Upper lobe of right lung (tissue), 1 donor: ENCODE measurements around the gene PTCRA. TPM values are rescaled to one million over a fixed set of nuclear protein-coding genes. Genes with fewer than 3 reads are reported as not detected.

Experiments used
- ATAC-seq: fragments of 200-7000 bp; cut with Tn5 transposase; one replicate; pipeline ENCODE4 v1.9.1; 2020; ENCODE audit warnings: mild to moderate bottlenecking, moderate library complexity
- DNase-seq: peaks from one replicate; pipeline ENCODE4 v3.0.0-alpha.2; 2020
- H3K27ac ChIP-seq: fragments of 200-600 bp; one replicate; pipeline ENCODE4 v1.8.0; 2022
- H3K27me3 ChIP-seq: fragments of 200-600 bp; one replicate; pipeline ENCODE4 v1.8.0; 2022; ENCODE audit warnings: mild to moderate bottlenecking
- H3K36me3 ChIP-seq: fragments of 200-600 bp; one replicate; pipeline ENCODE4 v1.8.0; 2022
- H3K4me1 ChIP-seq: fragments of 200-600 bp; one replicate; pipeline ENCODE4 v1.8.0; 2022
- H3K4me3 ChIP-seq: fragments of 200-600 bp; one replicate; pipeline ENCODE4 v1.8.0; 2022; ENCODE audit warnings: mild to moderate bottlenecking
- H3K9me3 ChIP-seq: fragments of 200-600 bp; one replicate; pipeline ENCODE4 v1.8.0; 2022
- CTCF ChIP-seq: fragments of 200-600 bp; IDR thresholded peaks from one replicate; pipeline ENCODE4 v1.8.0; 2022; ENCODE audit warnings: antibody characterized with exemption
- intact Hi-C: fragments of 100-400 bp; cut with DNase I; formaldehyde crosslinking; loops from one replicate; pipeline ENCODE4 v1.11.0; 2022
- total RNA-seq: library from RNA; stranded (reverse); fragmentation: NEBNext Ultra II Directional; extraction: Animal tissue kit (Norgen Biotek cat#: 25700); gene quantifications from one replicate; pipeline ENCODE4 v1.2.1, GENCODE V29; 2021
- donor health status: DM: no; HTN: yes; CAD: no; lungs with severe emphysema.

Gene PTCRA
- total RNA-seq, 1 donor from 2014 or later: 5.0 TPM

DNA sequence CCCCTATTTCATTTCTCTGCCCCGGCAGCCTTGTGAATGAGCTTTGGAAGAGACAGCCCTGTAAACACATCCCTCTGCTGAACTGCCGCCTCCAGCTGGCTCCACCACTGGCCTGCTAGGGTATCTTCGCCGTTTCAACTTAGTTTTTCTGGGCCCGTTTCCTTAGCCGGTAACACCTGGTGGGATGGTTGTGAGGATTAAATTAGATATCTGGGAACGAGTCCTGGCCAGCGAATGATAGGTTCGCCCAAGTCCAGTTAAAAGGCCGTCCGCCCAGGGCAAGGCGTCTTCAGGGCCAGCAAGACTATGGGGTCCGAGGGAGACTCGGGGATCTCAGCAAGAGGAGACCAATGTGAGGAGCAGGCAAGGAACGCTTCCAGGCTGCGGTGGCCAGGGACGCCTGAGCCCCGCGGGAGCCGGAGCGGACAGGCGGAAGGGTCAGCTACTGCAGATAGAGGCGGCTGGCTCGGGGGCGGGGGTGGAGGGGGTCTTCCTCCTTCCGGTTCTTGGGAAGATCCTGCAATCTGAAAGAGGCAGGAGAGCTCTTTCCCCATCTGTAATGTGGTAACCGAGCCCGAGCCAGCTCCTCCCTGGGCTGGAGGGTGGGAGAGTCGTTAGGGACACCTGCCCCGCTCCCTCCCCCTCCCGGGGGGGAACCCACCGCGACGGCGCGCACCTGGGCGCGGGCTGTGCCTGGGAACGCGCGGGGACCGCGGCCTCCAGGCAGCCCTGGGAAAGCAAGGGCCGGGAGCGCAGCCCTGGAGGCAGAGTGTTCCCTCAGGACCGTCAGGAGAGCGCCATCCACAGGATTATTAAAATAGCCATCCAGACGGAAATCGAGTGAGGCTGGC, 4.5 kb upstream of the PTCRA start:
- H3K27ac ChIP-seq: no peak overlapping the region
- intact Hi-C loops: no loop called here
- no peaks in the 10 kb centered on the region for H3K9me3 ChIP-seq
- H3K36me3 ChIP-seq: no peaks in the 10 kb centered on the region
- ATAC-seq (peak; percentile 35), DNase-seq (no peak)
- peak overlapping the region; percentile 33 for H3K4me3 ChIP-seq
- H3K4me1 ChIP-seq: no peaks in the 10 kb centered on the region
- TF ChIP-seq CTCF: no peak
- no peaks in the 10 kb centered on the region for H3K27me3 ChIP-seq

GRCh38 chr6:42914546-42914945, 1.3 kb upstream of the PTCRA start:
- ATAC-seq: no peak
- Histone ChIP-seq H3K27ac (no peak overlapping the region), H3K36me3 (no peaks in the 10 kb centered on the region), H3K27me3 (no peaks in the 10 kb centered on the region), H3K4me1 (no peaks in the 10 kb centered on the region), H3K9me3 (no peaks in the 10 kb centered on the region), H3K4me3 (no peak overlapping the region)
- intact Hi-C loops: no loop called here
- no peak for DNase-seq
- no peak for TF ChIP-seq CTCF

DNA sequence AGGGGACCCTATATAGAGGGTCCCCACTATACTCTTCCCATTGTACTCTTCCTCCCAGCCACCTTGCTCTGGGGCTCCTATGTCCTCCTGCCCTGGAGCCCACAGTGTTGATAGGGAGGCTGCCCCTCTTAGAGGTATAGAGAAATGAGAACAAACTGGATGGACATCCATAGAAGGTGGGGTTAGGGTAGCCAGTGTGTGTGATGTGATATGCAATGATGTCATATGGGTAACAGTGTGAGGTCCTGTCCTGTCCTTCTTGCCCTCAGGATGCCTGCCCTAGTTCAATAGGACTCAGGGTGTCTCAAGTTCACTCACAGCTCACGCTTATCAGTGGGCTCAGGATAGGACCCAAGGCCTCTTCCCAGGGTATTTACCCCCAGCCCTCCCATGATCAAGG, 435 bp downstream of the PTCRA start:
- Histone ChIP-seq H3K27me3 (no peaks in the 10 kb centered on the region), H3K9me3 (no peaks in the 10 kb centered on the region), H3K27ac (no peak overlapping the region), H3K4me3 (no peak overlapping the region), H3K36me3 (no peaks in the 10 kb centered on the region), H3K4me1 (no peaks in the 10 kb centered on the region)
- peak; percentile 27 for ATAC-seq
- intact Hi-C loops: no loop called here
- TF ChIP-seq CTCF: no peak
- DNase-seq: no peak

GRCh38 chr6:42921801-42922200, 5.9 kb downstream of the PTCRA start:
- H3K4me1 ChIP-seq: no peaks in the 10 kb centered on the region
- intact Hi-C loops: no loop called here
- no peaks in the 10 kb centered on the region for H3K9me3 ChIP-seq
- TF ChIP-seq CTCF: no peak
- H3K4me3 ChIP-seq: no peak overlapping the region
- H3K36me3 ChIP-seq: no peaks in the 10 kb centered on the region
- DNase-seq: no peak
- H3K27ac ChIP-seq: no peak overlapping the region
- no peak for ATAC-seq
- H3K27me3 ChIP-seq: peaks cover 6% of the 10 kb centered on the region

GRCh38 chr6:42923666-42924065, 7.8 kb downstream of the PTCRA start:
- H3K27ac ChIP-seq: peak overlapping the region; percentile 30

More at GRCh38 chr6:42923666-42924065, 7.8 kb downstream of the PTCRA start:
- H3K4me1 ChIP-seq: peaks cover 5% of the 10 kb centered on the region
- ATAC-seq (peak; percentile 59), DNase-seq (no peak)
- H3K9me3 ChIP-seq: no peaks in the 10 kb centered on the region
- no peaks in the 10 kb centered on the region for H3K36me3 ChIP-seq
- peak overlapping the region; percentile 29 for H3K4me3 ChIP-seq
- H3K27me3 ChIP-seq: peaks cover 6% of the 10 kb centered on the region
- no peak for TF ChIP-seq CTCF
- intact Hi-C loops: no loop called here
